Fibroblast of peridontal ligament (primary cell): ENCODE results near the gene ANKMY1.
"Not testable (repeated sequence)": the region's sequence is repeated elsewhere in the genome, so short reads cannot be mapped to it uniquely, and the experiment has no call there.

ENCODE experiments used
- DNase-seq: peaks from one replicate; pipeline ENCODE4 v3.0.0-alpha.2; 2010; ENCODE audit errors: extremely low read depth

Gene ANKMY1

DNA sequence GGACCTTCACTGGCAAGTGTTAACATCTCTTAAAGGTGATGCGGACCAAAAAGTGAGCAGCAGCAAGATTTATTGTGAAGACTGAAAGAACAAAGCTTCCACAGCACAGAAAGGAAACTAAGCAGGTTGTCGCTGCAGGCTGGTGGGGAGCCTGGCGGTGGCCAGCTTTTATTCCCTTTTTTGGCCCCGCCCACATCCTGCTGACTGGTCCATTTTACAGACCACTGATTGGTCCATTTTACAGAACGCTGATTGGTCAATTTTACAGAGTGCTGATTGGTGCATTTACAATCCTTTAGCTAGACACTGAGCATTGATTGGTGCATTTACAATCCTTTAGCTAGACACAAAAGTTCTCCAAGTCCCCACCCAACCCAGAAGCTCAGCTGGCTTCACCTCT lies 35.9 kb downstream of the ANKMY1 start:
- not testable (repeated sequence) for DNase-seq

DNA sequence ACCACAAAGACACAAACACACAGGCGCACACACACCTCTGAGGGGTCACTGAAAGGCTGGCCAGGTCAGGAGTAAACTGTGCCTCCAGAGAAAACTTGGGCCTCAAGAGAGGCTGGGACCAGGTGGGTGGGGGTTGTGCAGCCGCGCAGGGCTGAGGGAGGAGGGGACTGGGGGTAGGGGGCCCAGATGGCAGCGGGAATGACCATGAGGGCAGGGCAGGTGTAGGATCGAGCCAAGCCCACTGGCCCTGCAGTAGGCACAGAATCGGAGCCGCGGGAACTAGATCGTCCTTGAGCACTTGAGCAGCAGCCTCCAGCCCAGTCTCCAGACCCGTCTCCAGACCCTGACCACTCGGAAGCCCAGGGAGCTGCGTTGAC lies 36.8 kb downstream of the ANKMY1 start:
- DNase-seq, result no peak

DNA sequence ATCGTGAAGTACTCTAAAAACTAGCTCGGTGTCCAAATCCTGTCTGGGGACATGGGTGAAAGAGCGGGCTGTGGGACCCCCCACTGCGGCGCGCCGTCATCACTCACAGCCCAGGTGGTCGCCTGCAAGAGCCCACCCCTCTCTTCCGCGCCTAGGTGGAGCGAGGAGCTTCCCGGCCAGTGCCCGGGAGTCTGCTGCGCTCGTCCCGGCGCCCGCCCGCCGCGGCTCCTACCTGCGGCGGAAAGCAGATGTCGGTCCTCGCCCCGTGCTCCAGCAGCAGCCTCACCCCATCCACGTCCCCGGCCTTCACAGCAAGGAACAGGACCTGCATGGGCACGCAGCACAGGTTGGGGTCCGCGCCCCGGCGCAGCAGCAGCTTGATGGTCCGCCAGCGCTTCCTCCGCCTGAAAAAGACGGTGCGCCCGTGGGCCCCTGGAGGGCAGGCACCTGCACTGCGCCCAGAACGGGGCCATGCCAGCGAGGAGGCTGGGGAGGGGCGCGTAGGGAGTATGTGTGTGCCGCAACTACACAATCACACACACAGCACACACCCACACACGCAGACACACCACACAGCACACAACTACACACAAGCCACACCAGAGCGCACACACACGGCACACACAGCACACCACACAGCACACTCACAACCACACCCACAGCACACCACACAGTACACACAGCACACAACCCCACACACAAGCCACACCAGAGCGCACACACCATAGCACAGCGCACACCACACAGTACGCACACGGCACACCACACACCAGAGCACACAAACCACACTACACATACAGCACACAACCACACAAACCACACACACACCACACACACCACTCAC lies 37.4 kb downstream of the ANKMY1 start:
- no peak for DNase-seq

DNA sequence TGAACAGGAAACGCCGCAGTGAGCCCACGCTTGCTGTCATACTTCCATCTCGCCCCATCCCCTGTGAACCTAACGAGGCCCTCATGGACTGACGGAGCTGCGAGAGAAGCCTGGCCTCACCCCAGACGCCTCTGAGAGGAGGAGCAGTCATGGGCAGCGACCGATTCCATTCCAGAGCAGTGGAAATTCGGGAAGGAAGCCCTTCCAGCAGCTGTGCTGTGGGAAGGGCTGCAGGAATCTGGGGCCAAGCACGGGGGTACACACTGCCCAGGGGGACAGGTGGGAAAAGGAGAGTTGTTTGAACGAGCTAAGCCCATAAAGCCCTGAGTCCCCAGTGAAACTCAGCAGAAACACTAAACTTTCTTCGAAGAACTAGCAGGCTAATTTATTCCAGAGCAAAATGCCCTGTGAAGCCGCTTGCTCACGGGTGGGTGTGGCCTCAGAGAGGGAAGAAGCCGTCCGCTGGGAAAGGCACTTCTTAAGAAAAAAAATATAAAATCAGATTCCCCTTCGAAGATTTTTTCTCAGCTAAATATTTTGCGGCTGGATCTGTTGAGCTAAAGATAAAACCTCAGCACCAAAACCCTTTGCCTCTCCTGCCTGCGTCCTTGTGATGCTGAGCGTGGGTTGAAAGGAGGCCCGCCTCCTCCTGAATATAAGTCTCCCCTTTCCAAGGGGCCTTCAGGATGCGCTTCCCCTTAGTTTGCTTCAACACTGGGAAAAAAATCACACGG lies 38.2 kb downstream of the ANKMY1 start:
- peak; percentile 66 for DNase-seq

DNA sequence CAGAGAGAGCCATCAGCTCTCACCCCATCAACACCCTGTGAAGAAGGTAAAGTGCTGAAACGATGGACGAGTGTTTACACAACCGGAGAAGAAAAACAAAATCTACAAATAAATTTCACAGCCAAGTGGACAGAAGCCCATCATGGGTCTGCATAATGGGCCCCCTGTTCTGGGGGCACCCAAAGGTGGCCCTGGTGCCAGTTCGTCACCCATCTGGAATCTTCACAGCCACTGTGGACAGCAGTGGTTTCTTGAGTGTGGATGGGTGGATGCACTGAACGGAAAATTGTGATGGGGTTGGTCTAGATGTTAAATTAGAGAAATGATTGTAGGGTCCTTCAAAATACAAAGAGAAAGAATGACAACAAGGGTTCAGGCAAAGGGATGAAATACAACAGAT lies 38.8 kb downstream of the ANKMY1 start:
- DNase-seq, result no peak

DNA sequence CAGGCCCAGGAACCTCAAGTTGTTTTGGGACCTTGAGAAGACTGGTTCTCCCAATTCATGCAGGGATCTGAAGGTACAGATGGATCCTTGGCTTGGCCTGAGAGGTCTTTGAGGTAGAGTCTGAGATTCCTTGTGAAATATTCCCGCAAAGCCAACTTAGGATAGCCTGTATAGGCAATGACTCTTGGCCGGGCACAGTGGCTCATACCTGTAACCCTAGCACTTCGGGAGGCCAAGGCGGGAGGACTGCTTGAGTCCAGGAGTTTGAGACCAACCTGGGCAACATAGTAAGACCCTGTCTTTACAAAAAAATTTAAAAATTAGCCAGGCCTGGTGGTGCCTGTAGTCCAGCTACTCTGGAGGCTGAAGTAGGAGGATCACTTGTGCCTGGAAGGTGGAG lies 40.4 kb downstream of the ANKMY1 start:
- no peak for DNase-seq

DNA sequence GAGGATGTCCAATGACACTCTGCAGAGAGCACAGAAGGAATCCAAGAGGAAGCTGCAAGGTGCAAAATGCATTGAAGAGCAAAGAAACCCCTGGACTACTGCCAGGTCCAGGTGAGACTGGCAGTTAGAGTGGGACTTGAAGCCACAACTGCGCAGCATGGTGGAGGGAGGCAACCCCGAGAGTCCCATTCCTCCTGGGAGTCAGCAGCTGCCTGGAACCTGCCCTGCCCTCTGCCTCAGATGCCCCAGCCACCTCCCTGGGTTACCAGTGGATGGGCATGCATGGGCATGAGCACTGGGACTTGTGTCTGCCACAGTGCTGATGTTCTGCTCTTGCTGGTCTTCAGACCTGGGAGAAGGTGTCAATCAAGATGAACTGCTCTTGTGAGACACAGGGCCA lies 43.2 kb downstream of the ANKMY1 start:
- no peak for DNase-seq

DNA sequence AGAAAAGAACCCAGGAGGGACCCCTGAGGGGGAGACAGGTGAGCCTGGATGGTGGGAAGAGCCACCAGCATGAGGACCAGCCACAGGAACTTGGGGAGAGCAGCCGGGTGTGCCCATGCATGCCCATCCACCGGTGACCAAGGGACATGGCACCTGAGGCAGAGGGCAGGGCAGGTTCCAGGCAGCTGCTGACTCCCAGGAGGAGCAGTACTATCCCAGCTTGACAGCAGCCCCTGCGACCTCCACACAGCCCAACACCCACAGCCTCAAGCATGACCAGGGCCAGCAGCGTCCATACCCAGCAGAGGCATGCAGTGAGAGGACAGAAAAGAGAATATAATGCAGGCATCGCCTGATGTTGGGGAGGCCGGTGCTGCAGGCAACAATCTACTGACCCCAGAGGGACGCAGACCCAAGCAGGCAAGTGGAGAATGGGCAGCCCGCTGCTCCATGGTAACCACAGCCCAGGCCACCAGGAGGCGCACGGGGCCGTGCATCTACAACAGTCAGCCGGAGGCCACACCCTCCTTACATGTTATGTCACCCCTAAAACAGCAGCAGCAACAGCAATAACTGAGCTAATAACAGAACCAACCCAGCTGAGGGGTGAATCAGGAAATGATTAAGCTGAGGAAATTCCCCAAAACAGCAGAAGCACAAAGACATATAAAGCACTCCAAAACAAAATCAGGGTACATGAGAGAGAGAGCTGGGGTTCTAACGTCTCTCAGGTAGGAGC lies 44.1 kb downstream of the ANKMY1 start:
- peak; percentile 82 for DNase-seq

DNA sequence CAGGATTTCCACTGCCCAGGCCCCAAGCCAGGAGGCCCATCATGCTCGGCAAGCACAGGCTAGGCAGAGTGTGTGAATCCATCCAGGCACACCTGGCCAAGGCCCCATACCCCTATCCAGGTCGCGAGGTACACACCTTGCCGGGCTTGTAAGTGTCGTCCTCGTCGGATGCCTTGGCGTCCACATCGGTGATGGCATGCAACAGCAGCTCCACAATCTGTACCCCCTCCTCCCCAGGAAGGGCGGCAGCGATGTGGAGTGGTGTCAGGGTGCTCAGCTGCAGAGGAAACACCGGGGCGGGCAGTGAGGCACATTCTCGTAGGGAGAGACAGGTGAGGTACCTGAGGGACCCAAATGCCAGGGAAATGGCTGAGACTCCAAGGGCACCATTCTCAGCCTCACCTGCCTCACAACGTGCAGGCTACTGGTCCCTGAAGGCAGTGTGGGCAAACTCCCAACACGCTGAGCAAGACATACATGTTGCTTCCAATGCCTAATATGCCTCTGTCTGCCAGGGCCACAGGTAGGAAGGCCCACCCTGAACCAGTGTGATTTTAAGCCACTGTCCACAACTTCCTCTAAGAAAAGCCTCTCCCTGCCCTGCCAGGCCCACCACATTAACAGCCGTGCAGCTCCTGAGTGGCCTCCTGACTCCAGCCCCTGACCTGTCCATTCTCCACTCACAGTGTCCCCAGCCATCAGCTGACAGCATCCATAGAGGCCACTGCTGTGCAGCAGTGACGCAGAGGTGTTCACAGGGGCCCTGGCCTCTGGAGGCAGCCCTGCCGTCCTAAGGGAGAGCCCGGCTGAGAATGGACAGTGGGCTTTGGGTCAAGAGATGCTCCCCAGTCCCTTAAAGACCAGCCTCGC lies 44.9 kb downstream of the ANKMY1 start:
- no peak for DNase-seq

DNA sequence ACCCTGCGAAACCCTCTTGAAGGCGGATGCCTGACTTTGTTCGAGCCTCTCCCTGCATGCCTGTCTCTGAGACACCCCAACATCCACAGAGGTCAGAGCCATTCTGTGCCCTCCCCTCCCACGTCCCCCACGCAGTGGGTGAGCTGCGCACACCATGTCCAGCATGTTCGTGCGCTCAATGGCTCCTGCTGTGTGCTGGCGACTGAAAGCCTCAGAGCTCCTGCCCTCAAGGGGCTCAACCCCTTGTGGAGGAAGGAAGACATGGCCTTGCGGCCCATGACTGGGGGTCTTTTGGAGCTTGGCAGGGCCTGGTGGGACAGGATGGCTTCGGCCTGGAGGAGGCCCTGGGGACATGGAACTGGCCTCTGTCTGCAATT lies 45.7 kb downstream of the ANKMY1 start:
- no peak for DNase-seq

DNA sequence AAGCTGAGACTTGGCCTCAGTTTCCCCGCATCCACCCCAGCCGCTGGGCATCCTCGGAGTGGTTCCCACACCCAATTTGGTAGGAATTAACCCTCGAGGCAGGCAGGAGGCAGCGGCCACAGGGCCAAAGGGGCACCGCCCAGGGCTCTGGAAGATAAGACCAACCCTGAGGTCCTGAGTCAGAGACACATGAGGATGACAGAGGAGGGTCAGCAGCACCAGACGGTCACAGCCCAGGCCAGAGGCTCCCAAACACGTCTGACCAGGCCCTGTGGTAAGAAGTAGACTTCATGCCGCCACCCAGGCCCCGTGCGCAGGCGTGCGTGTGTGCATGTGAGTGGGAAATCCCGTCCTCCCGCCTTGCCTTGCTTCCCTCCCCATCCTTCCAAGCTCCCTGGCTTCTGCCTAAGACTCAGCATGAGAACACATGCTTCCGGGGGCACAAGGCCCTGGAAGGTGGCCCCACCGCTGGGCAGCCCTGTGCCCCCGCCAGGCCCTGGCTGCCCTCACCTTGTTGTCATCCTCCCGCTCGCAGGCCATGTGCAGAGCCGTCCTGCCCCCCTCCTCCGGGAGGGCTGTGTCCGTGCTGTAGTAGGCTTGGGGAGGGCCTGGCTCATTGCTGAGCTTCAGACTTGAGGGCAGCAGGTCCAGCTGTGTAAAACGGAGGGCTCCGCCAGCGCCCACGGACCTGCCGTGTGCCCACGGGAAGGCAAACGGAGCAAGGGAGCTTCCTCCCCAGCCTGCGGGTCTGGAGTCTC lies 46.3 kb downstream of the ANKMY1 start:
- DNase-seq, result no peak

DNA sequence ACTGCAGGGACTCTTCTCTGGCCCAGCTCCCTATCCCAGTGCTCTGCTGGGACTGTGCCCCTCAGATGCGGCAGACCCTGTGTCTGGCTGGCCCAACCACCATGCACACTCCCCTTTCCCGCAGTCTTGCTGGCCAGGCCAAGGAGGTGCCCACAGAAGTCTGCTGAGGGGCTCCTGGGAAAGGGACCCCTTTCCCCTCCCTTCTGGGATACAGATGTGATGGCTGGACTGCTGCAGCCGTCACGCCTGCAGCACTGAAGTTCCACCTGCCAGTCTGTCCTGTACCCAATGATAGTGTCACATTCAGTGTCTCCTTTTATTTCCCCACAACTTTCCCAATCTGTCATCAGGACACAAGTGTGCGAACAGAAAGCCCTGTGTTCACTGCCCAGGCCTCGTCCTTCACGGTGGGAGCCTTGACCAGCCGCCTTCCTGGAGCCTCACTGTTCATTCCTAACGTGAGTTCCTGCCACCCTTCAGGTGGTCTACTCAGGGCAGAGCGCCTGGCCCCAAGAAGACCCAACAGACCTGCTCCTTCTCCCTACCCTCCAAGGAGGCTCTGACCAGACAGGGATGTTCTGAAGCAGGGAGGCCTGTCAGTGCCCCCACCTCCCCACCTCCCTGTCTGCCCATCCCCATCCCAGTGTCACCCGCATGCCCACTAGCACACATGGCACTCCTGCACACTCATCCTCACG lies 47.1 kb downstream of the ANKMY1 start:
- no peak for DNase-seq

DNA sequence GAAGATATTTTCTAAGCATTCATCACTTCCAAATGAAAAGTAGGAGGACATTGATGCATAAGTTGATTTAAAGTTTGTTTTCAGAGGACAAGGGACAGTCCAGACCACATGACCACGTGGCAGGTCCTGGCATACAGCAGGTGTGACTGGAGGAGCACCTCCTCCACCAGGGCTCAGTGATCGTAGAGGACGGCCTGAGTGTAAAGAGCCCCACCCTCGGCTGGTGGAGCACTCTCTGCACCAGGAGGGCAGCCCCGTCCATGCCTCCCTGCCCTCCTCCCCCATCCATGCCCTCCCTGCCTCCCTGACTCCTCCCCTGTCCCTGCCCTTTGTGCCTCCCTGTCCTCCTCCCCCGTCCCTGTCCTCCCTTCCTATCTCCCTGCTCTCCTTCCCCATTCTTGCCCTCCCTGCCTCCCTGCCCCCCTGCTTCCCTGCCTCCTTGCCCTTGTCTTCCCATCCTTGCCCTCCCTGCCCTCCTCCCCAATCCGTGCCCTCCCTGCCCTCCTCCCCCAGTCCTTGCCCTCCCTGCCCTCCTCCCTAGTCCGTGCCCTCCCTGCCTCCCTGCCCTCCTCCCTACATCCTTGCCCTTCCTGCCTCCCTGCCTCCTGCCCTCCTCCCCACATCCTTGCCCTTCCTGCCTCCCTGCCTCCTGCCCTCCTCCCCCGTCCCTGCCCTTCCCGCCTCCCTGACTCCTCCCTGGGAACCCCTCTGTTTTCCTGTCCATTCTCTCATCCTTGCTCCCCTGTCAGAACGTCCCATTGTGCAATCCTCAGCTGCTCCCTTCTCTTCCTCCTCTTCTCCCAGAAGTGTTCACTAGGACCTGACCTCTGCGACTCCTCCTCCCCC lies 47.9 kb downstream of the ANKMY1 start:
- no peak for DNase-seq

DNA sequence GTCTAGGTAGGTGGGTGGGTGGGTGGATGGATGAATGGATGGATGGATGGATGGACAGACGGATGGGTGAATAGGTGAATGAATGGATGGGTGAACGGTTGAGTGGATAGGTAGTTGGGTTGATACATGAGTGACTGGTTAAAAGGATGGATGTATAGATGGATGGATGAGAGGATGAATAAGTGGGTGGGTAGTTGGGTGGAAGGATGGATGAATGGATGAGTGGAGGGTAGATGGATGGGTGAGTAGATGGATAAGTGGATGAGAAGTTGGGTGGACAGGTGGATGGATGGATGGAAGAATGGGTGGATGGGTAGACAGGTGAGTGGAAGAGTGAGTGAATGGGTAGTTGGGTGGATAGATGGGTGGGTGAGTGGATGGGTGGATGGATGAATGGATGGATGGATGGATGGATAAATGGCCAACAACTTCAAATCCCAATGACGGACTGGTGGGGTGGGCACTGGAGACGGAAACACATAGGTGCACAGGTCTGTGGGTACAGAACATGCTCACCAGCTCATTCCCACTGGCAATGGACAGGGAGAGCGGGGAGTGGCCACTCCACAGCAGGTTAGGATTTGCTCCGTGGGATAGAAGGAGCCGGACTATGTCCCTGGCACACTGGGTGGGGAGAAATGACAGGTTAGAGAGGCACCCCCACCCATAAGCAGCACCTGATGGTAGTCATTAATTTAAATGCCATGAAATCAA lies 48.8 kb downstream of the ANKMY1 start:
- DNase-seq, result no peak

DNA sequence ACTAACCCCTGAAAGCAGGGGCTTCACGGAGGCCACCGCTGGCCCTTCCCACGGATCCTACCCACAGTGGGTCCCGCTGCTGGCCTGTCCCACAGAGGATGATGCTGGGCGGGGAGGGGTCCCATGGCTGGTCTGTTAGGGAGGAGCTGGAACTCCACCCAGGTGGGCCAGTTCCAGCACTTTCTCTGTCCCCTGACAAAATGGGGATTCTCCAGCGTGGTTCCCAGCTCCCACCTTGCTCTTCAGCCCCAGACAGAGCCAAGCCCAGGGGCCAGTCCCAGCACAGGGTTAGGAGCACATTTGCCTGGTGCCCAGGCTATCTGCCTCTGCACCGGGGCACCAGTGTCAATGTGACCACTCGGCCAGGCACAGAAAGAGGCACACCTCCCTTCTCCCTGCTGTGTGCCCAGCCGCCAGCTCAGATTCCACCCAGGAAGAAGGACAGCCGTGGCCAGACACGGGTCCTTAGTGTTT lies 50.0 kb downstream of the ANKMY1 start:
- no peak for DNase-seq

DNA sequence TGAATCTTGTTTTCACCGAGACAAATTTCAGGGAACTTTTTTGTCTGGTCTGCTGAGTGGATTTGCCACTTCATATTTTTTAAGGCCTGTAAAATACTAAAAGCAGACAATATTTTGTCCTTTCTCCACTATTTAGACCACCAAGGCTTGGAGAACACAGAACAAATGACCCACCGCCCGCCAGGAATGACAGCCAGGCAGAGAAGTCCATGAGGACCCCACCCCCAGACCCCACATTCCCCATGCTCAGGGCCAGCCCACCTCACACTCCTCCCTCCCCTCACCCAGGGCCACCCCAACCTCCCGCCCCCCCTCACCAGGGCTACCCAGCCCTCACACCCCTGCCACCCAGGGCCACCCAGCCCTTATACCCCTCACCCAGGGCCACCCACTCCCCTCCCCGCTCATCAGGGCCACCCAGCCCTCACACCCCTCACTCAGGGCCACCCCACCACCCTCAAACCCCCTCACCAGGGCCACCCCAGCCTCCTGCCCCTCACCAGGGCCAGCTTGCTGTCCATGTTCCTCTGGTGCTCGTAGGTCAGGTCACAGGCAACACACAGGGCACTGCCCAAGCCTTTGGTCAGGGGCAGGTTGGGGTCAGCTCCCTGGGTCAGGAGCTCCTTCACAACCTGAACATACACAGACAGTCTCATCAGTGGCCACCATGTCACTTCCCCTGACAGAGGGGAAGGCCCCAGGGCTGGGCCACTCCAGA lies 50.6 kb downstream of the ANKMY1 start:
- no peak for DNase-seq

DNA sequence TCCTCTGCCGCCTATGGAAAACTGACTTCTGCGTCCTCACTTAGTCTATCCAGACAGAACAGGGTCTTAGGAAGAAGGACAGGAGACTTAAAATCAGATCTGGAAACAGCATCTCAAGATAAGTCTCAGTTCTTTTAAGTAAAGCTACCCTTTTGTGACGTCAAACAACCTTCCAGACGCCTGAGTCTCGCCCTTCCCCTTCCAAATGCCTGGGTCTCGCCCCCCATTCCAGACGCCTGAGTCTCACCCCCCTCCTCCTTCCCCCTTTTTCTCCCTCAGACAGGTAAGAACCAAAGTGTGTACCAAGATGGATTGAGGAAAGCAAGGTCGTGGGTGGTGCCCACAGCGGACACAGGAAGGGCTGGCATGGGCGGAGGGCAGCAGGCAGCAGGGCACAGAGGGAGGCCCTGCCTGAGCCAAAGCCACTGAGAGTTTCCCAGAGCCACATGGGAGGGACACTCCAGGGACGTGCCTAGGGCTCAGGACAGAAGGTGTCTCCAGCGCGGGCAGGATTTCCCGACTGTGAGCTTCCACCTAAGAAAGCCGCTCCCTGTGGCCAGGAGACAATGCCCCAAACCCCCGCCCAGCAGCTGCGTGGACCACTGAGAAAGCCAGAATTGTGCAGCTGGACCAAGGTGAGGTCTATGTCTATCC lies 51.3 kb downstream of the ANKMY1 start:
- no peak for DNase-seq
